GM18498 (cell line): Measurements from ENCODE around the gene IGSF22.
A peak's percentile ranks its signal among the peaks of the same experiment; 100 is the strongest.

Source experiments
- ATAC-seq: cut with Tn5 transposase; IDR thresholded peaks from one replicate; pipeline ENCODE4 v1.9.1; 2021; ENCODE audit warnings: mild to moderate bottlenecking, moderate library complexity; ENCODE audit not compliant: unreplicated experiment

IGSF22 gene

DNA sequence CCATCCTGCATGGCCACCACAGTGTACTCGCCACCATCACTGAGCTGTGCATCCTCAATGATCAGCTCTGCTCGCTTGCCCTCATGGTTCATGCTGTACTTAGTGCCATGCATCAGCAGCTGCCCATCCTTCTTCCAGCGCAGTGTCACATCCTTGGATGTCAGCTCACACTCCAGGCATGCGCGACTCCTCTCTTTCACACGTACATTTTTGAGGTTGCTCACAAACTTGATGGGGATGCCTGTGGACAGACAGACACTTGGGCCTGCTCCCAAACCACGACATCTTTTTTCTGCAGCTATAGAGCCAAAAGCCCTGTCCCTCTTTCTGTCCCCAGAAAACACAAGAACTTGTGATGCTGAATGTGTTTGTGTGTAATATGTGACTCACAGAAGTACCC is 10.5 kb downstream of the IGSF22 start:
- ATAC-seq, result no peak

DNA sequence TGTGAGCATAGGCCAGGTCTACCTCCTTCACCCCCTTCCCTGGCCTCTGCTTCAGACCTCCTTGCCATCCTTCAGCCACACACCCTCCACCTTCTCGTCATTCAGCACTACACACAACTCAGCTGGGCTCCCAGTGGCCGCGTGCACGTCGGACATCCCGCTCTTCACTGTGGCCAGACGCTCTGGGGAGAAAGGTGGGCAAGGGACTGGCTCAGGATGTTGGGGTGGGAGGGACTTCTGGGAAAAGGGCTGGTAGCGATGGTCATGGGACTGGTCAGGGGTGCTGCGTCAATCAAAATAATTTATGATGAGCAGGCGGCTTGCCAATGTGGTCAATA is 11.6 kb downstream of the IGSF22 start:
- no peak for ATAC-seq

DNA sequence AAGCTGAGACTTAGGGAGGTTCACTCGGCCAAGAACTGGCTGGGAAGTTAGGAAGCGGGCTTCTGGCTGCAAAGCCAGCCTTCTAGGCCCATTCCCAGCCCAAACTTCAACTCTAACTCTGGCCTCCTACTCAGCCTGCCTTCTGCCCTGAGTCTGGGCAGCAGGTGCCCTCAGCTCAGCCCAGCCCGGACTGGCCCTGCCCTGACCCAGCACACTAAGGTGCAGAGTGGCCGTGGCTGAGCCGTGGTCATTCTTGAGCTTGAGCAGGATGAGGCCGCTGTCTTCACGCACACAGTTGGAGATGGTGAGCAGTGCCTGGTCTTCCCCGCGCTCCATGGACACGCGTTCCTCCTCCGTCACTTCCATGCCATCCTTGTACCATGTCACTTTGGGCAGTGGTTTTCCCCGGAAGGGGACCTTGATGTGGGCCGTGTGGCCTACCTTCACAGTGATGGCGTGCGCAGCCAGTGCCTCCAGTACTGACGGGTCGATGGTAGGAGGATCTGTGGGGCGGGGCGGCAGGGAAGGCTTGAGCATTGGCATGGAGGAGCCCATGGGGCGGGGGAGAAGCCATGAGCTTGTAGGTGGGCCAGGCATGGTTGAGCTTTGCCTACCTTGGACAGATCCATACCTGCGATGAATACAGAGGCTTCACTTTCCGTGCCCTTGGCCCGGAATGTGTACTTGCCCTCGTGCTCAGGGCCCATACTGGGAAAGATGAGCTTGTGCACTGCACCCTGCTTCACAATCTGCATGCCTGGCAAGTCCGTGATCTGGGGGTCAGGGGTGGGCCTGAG is 12.1 kb downstream of the IGSF22 start:
- ATAC-seq, result no peak

- no peak for ATAC-seq
Observed at GRCh38 chr11:18710545-18710944, 15.4 kb downstream of the IGSF22 start.

DNA sequence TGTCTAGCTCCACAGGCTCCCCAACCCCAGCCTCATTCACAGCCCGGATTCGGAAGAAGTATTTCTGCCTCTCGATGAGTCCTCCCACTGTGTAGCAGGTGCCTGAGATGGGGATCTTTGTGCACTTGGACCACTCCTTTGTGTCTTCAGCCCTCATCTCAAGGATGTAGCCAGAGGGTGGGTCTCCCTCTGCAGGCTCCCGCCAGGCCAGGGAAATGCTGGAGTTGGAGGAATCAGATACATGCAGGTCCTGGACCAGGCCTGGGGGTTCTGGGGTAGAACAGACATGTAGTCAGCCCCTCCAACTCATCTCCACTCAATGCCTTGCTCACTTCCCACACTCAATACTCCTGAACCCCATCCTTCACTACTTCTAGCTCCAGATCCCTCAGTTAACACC is 16.6 kb downstream of the IGSF22 start:
- no peak for ATAC-seq

- no peak for ATAC-seq
Observed at GRCh38 chr11:18707811-18708340, 18.1 kb downstream of the IGSF22 start.

GRCh38 chr11:18706330-18707243 is 19.4 kb downstream of the IGSF22 start:
- ATAC-seq, result no peak

GRCh38 chr11:18705651-18706281 is 20.2 kb downstream of the IGSF22 start:
- no peak for ATAC-seq

- no peak for ATAC-seq
Observed at GRCh38 chr11:18704698-18705097, 21.3 kb downstream of the IGSF22 start.

DNA sequence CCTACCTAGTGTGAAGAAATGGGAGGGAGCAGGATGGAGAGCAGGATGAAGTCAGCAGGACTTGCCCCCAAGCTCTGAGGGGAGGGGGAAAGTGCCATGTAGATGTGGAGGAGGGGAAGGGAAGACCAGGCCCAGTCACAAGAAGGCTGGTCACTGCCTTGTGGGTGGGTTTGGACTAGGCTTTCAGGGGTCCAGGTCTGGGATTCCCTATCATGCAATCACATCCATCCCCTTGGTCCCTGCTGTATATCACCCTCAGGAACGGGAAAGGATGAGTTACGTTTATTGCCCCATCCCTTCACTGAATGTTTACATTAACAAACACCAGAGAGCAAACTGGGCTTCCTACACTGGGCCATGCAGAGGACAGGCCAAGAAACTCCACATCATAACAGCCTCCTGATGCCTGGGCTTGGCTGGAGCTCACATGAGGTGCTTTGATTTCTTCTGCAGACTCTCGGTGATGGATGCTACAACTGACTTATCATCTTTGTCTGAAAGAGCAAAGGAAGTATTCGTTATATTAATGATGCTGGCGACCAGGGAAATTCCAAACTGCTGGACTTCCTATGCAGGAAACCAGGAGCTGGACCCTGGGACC is 21.8 kb downstream of the IGSF22 start:
- no peak for ATAC-seq

- ATAC-seq, result no peak
Observed at GRCh38 chr11:18703001-18703763, 22.8 kb downstream of the IGSF22 start.

GRCh38 chr11:18701614-18702216 is 24.3 kb downstream of the IGSF22 start:
- no peak for ATAC-seq

DNA sequence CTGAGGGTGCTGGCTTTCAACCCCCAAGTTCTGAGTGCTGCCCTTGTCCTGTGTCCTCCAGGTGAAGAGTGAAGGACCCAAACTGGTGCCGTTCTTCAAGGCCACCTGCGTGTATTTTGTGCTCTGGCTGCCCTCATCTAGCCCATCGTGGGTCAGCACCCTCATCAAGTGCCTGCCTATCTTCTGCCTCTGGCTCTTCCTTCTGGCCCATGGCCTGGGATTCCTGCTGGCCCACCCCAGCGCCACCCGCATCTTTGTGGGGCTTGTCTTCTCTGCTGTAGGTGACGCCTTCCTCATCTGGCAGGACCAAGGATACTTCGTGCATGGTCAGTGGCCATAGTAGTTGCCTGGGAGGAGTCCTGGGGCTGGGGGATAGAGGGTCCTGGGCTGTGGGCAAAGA is 25.1 kb downstream of the IGSF22 start:
- no peak for ATAC-seq

GRCh38 chr11:18700375-18700774 is 25.6 kb downstream of the IGSF22 start:
- no peak for ATAC-seq

GRCh38 chr11:18699848-18700261 is 26.1 kb downstream of the IGSF22 start:
- ATAC-seq, result no peak

DNA sequence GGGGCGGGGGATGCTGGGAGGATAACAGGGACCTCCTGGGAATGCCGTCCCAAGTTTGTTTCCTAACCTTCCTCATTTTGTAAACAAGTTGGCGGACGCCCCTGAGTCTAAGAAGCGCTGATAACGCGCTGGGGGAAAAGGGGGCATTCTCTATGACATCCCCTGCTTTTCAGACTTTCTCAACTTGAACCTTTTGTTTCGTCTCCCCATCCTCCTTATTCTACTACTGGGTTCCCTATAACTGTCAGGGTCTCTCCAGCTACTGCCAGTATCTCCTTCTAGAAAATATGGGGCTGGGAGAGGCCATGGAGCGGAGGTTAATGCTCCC is 26.8 kb downstream of the IGSF22 start:
- no peak for ATAC-seq

DNA sequence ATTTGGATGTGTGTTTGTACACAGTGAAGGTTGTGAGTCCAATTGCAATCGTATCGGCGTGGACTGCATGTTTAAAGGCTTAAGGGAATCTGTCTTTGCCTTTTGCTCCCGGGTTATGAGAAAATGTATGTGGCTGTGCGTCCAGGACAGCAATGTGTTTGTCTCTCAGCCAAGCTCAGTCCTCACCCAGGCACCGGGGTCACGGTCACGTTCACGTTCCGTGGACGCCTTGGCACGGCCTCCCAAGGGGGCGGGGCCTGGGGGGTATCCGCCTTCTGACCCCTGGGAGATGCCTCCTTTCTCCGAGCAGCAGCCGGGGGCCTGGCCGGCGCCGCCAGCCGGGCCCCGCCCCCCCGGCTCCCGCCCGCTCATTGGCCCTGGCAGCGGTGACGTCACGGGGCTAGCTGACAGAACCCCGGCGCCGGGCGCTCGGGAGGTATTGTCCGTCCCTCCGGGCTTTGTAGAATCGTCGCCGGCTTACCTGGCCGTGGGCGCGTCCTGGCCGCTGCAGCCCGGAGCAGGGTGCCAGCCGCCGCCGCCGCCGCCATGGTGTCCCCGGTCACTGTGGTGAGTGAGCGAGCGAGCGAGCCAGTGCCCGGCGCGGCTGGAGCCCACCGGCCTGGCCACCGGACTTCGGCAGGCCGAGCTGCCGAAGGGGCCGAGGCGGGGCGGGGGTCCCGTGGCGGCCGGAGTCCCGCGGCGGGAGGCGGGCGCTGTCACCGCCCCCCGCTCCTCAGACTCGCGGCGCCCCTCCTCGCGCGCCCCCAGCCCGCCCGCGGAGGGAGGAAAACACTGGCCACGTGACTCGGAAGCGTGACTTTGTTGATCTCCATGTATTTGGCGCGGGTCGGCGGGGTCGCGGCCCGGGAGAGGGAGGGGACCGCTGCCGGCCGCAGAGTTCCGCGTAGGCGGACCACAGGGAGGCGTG is 27.4 kb downstream of the IGSF22 start, which contains the start of gene TMEM86A:
TMEM86A (plus strand) TSS at position 439 of the 928 bp plus-strand sequence; CDS start at position 547, 108 bp downstream.
- peak; percentile 96 for ATAC-seq

DNA sequence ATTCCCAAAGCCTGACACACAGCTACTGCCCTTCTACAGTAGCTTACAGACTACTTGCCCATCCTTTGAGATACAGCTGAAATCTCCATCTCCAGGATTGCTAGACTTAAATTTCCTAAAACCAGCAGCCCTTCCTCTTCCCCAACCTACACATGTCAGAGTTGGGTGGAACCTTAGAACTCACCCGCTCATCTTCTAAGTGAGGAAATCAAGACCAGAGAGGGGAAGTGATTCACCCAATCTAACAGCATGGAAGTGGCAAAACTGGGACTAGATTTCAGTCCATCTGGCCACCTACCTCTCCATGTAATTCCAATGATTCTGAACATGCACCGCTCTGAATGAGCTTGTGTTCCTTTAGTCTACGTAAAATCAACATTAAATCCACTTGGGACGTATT is 28.4 kb downstream of the IGSF22 start:
- no peak for ATAC-seq
